ENCODE measurements around the gene EXT2. TPM values are rescaled to one million over a fixed set of nuclear protein-coding genes. Genes with fewer than 3 reads are reported as not detected.

EXT2 gene
- total and polyA plus RNA-seq, 2 donors (not counting 1 experiment from before 2014, with no cell fraction given) = 114 to 177 TPM

DNA sequence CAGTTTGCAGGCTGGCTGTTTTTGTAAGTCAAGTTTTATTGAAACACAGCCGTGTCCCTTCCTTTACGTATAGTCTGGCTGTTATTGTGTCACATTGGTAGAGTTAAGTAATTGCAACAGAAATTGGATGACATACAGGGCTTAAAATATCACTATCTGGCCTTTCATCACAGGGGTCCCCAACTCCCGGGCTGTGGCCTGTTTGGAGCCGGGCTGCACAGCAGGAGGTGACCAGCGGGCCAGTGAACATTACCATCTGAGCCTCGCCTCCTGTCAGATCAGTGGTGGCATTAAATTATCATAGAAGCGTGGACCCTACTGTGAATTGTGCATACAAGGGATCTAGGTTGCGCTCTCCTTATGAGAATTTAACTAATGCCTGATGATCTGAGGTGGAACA is 31.7 kb downstream of the EXT2 start:
- no peak overlapping the region for H3K9ac ChIP-seq (ENCODE audit: insufficient read depth, low read length)
- no peaks in the 10 kb centered on the region for H4K20me1 ChIP-seq (ENCODE audit: control insufficient read depth, extremely low read depth, insufficient read depth, low read length)
- H3K27ac ChIP-seq (ENCODE audit: insufficient read depth, low read length) = no peak overlapping the region
- H3K9me3 ChIP-seq (ENCODE audit: control insufficient read depth, insufficient read depth, low read depth, low read length) = no peaks in the 10 kb centered on the region
- H3K27me3 ChIP-seq (ENCODE audit: control insufficient read depth, insufficient read depth, low read length) = no peaks in the 10 kb centered on the region
- peaks cover 6% of the 10 kb centered on the region for H3K36me3 ChIP-seq (ENCODE audit: control insufficient read depth, insufficient read depth, low read length)
- no peak overlapping the region for H3K4me2 ChIP-seq (ENCODE audit: extremely low read depth, insufficient read depth, low read length)
- no peak overlapping the region for H2AFZ ChIP-seq (ENCODE audit: low read length)
- no peak overlapping the region for H3K4me3 ChIP-seq (replicated peaks in 1 of 4; ENCODE audit: control extremely low read depth in 1 of 4, insufficient read depth in 1 of 4, low read depth in 3 of 4, low read length in 4 of 4)
- TF ChIP-seq, protein P1, sequence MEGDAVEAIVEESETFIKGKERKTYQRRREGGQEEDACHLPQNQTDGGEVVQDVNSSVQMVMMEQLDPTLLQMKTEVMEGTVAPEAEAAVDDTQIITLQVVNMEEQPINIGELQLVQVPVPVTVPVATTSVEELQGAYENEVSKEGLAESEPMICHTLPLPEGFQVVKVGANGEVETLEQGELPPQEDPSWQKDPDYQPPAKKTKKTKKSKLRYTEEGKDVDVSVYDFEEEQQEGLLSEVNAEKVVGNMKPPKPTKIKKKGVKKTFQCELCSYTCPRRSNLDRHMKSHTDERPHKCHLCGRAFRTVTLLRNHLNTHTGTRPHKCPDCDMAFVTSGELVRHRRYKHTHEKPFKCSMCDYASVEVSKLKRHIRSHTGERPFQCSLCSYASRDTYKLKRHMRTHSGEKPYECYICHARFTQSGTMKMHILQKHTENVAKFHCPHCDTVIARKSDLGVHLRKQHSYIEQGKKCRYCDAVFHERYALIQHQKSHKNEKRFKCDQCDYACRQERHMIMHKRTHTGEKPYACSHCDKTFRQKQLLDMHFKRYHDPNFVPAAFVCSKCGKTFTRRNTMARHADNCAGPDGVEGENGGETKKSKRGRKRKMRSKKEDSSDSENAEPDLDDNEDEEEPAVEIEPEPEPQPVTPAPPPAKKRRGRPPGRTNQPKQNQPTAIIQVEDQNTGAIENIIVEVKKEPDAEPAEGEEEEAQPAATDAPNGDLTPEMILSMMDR (conservative IDR thresholded peaks at IDR 0.05 in 1 of 2, IDR thresholded peaks at IDR 0.05 in 1 of 2; ENCODE audit: low read depth in 1 of 2, low read length in 2 of 2) = no peak
- no peak for TF ChIP-seq EZH2 (IDR thresholded peaks at IDR 0.05; ENCODE audit: low read length, missing control alignments)
- no peak for DNase-seq (ENCODE audit: low read depth in 2 of 2)
- H3K4me1 ChIP-seq (ENCODE audit: control insufficient read depth, extremely low read depth, insufficient read depth, low read length) = no peaks in the 10 kb centered on the region
- H3K79me2 ChIP-seq (ENCODE audit: control insufficient read depth, insufficient read depth, low read length) = no peaks in the 10 kb centered on the region

GRCh38 chr11:44128729-44129128 is 33.3 kb downstream of the EXT2 start:
- no peak for DNase-seq (ENCODE audit: low read depth in 2 of 2)
- Histone ChIP-seq H3K27me3 (ENCODE audit: control insufficient read depth, insufficient read depth, low read length) (no peaks in the 10 kb centered on the region), H3K79me2 (ENCODE audit: control insufficient read depth, insufficient read depth, low read length) (no peaks in the 10 kb centered on the region), H3K9me3 (ENCODE audit: control insufficient read depth, insufficient read depth, low read depth, low read length) (no peaks in the 10 kb centered on the region), H3K36me3 (ENCODE audit: control insufficient read depth, insufficient read depth, low read length) (peaks cover 6% of the 10 kb centered on the region), H3K27ac (ENCODE audit: insufficient read depth, low read length) (no peak overlapping the region), H3K4me3 (replicated peaks in 1 of 4; ENCODE audit: control extremely low read depth in 1 of 4, insufficient read depth in 1 of 4, low read depth in 3 of 4, low read length in 4 of 4) (no peak overlapping the region), H2AFZ (ENCODE audit: low read length) (no peak overlapping the region), H4K20me1 (ENCODE audit: control insufficient read depth, extremely low read depth, insufficient read depth, low read length) (no peaks in the 10 kb centered on the region), H3K4me2 (ENCODE audit: extremely low read depth, insufficient read depth, low read length) (no peak overlapping the region), H3K9ac (ENCODE audit: insufficient read depth, low read length) (no peak overlapping the region), H3K4me1 (ENCODE audit: control insufficient read depth, extremely low read depth, insufficient read depth, low read length) (no peaks in the 10 kb centered on the region)
- TF ChIP-seq EZH2 (IDR thresholded peaks at IDR 0.05; ENCODE audit: low read length, missing control alignments) = no peak
- TF ChIP-seq, protein P1 (conservative IDR thresholded peaks at IDR 0.05 in 1 of 2, IDR thresholded peaks at IDR 0.05 in 1 of 2; ENCODE audit: low read depth in 1 of 2, low read length in 2 of 2) = no peak

DNA sequence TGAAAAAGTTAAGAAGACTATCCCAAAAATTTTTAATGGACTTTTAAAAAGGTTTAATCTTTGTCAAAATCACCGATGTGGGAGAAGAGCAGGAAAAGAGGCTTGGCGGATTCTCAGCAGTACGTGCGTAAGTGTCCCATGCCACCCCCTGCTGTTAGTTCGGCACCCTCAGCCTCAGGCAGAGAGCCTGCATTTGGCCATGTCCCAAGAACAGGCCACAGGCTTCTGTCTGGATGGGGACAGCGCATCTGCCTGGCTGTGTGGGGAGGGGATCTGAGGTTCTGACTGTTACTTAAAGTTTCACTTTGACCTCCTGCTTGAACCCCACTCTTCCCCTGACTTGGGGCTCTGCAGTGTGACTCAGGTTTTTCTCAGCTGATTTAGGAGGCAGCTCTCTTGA is 35.3 kb downstream of the EXT2 start:
- Histone ChIP-seq H3K36me3 (ENCODE audit: control insufficient read depth, insufficient read depth, low read length) (peaks cover 6% of the 10 kb centered on the region), H3K4me1 (ENCODE audit: control insufficient read depth, extremely low read depth, insufficient read depth, low read length) (no peaks in the 10 kb centered on the region)
- TF ChIP-seq, protein P1 (conservative IDR thresholded peaks at IDR 0.05 in 1 of 2, IDR thresholded peaks at IDR 0.05 in 1 of 2; ENCODE audit: low read depth in 1 of 2, low read length in 2 of 2) = peak in 1 of 2 donors; percentile 4
- no peak for TF ChIP-seq EZH2 (IDR thresholded peaks at IDR 0.05; ENCODE audit: low read length, missing control alignments)

More for the DNA sequence above, 35.3 kb downstream of the EXT2 start:
- H4K20me1 ChIP-seq (ENCODE audit: control insufficient read depth, extremely low read depth, insufficient read depth, low read length) = no peaks in the 10 kb centered on the region
- no peaks in the 10 kb centered on the region for H3K27me3 ChIP-seq (ENCODE audit: control insufficient read depth, insufficient read depth, low read length)
- no peak overlapping the region for H2AFZ ChIP-seq (ENCODE audit: low read length)
- no peak overlapping the region for H3K4me2 ChIP-seq (ENCODE audit: extremely low read depth, insufficient read depth, low read length)
- DNase-seq (ENCODE audit: low read depth in 2 of 2) = no peak
- no peak overlapping the region for H3K4me3 ChIP-seq (replicated peaks in 1 of 4; ENCODE audit: control extremely low read depth in 1 of 4, insufficient read depth in 1 of 4, low read depth in 3 of 4, low read length in 4 of 4)
- no peaks in the 10 kb centered on the region for H3K9me3 ChIP-seq (ENCODE audit: control insufficient read depth, insufficient read depth, low read depth, low read length)
- no peaks in the 10 kb centered on the region for H3K79me2 ChIP-seq (ENCODE audit: control insufficient read depth, insufficient read depth, low read length)
- H3K27ac ChIP-seq (ENCODE audit: insufficient read depth, low read length) = no peak overlapping the region
- H3K9ac ChIP-seq (ENCODE audit: insufficient read depth, low read length) = no peak overlapping the region
